ENCODE measurements around the gene ATG16L1.

Gene ATG16L1

DNA sequence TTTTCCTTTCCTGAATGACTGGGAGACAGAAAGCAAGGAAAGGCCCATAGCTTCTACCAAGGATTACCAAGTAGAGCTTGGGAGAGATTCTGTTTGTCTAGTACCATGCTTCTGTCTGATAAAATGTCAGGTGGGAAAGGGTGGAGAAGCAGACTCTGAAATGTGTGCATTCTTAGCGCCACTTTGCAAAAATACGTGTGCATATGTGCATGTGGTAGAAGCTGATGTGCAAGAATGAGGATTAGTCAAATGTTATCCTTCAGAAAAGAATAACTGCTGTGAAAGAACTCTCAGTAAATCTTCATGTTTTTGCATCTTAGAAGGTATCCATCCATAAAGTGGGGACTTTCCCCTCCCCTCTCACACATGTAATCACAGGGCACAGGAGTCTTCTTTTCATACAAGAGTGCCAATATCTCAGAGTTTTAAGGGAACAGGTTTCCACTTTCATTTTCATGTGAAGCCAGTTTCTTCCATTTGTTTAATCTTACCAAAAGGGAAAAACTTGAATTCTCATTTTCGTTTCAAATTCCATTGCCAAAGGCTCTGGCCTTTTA lies 87.4 kb downstream of the ATG16L1 start:
- DNase-seq (ENCODE audit: low read depth), result no peak
- TF ChIP-seq, protein P1, sequence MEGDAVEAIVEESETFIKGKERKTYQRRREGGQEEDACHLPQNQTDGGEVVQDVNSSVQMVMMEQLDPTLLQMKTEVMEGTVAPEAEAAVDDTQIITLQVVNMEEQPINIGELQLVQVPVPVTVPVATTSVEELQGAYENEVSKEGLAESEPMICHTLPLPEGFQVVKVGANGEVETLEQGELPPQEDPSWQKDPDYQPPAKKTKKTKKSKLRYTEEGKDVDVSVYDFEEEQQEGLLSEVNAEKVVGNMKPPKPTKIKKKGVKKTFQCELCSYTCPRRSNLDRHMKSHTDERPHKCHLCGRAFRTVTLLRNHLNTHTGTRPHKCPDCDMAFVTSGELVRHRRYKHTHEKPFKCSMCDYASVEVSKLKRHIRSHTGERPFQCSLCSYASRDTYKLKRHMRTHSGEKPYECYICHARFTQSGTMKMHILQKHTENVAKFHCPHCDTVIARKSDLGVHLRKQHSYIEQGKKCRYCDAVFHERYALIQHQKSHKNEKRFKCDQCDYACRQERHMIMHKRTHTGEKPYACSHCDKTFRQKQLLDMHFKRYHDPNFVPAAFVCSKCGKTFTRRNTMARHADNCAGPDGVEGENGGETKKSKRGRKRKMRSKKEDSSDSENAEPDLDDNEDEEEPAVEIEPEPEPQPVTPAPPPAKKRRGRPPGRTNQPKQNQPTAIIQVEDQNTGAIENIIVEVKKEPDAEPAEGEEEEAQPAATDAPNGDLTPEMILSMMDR (IDR thresholded peaks at IDR 0.05; ENCODE audit: insufficient read depth, low read depth, low read length, missing control alignments), result no peak
- H3K4me3 ChIP-seq (ENCODE audit: low read depth, low read length), result no peak overlapping the region

GRCh38 chr2:233339427-233339826 lies 88.0 kb downstream of the ATG16L1 start:
- H3K4me3 ChIP-seq (ENCODE audit: low read depth, low read length), result no peak overlapping the region
- no peak for DNase-seq (ENCODE audit: low read depth)
- TF ChIP-seq, protein P1 (IDR thresholded peaks at IDR 0.05; ENCODE audit: insufficient read depth, low read depth, low read length, missing control alignments), result no peak

GRCh38 chr2:233341296-233341695 lies 89.8 kb downstream of the ATG16L1 start:
- no peak for DNase-seq (ENCODE audit: low read depth)
- TF ChIP-seq, protein P1 (IDR thresholded peaks at IDR 0.05; ENCODE audit: insufficient read depth, low read depth, low read length, missing control alignments), result no peak
- H3K4me3 ChIP-seq (ENCODE audit: low read depth, low read length), result no peak overlapping the region

DNA sequence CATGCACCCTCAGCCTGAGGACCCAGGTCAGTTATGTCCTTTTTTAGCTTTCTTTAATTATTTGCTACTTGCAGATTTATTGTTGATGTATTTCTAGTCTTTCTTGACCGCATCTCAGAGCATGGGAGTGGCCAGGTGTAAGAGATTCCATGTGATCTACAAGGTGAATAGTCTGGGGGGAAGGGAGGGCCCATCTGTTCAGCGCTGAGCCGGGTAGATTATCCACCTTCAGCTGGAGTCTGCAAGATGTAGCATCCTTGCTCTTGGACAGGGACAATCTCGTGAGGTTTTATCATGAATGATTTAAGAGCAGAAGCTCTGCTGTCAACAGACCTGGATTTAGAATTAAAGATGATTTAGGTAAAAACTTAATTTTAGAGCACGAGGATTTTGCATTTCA lies 90.8 kb downstream of the ATG16L1 start:
- no peak overlapping the region for H3K4me3 ChIP-seq (ENCODE audit: low read depth, low read length)
- DNase-seq (ENCODE audit: low read depth), result no peak
- TF ChIP-seq, protein P1 (IDR thresholded peaks at IDR 0.05; ENCODE audit: insufficient read depth, low read depth, low read length, missing control alignments), result no peak

- H3K4me3 ChIP-seq (ENCODE audit: low read depth, low read length), result no peak overlapping the region
- TF ChIP-seq, protein P1 (IDR thresholded peaks at IDR 0.05; ENCODE audit: insufficient read depth, low read depth, low read length, missing control alignments), result no peak
- no peak for DNase-seq (ENCODE audit: low read depth)
These were observed 91.8 kb downstream of the ATG16L1 start for GRCh38 chr2:233343171-233343705.
